NCI-H1694 treated with DMSO at 0.1 percent for 48 hours (cell line): ENCODE results near the gene CIDEB.
"Not testable (repeated sequence)": the region's sequence is repeated elsewhere in the genome, so short reads cannot be mapped to it uniquely, and the experiment has no call there.

Experiments used
- DNase-seq: peaks from one replicate; lab custom pipeline; 2025; lab: John Stamatoyannopoulos, UW

The CIDEB gene

GRCh38 chr14:24307575-24308341 lies at the start of gene CIDEB:
TSS of gene CIDEB (minus strand) at chr14:24307977. CDS start at chr14:24307858, 119 bp downstream.
- peak; percentile 51 for DNase-seq

- no peak for DNase-seq
Measured at GRCh38 chr14:24356208-24356607, 48.4 kb upstream of the CIDEB start.

- DNase-seq: no peak
Measured at GRCh38 chr14:24355009-24355408, 47.2 kb upstream of the CIDEB start.

GRCh38 chr14:24354482-24354825 lies 46.7 kb upstream of the CIDEB start:
- DNase-seq: not testable (repeated sequence)

- DNase-seq: no peak
Measured at GRCh38 chr14:24353559-24354481, 46.0 kb upstream of the CIDEB start.

- DNase-seq: no peak
Measured at GRCh38 chr14:24351517-24351916, 43.7 kb upstream of the CIDEB start.

GRCh38 chr14:24349742-24350141 lies 42.0 kb upstream of the CIDEB start:
- DNase-seq: no peak

GRCh38 chr14:24348186-24348585 lies 40.4 kb upstream of the CIDEB start:
- DNase-seq: no peak

- no peak for DNase-seq
Measured at GRCh38 chr14:24347134-24347533, 39.4 kb upstream of the CIDEB start.

GRCh38 chr14:24343795-24344660 lies 36.3 kb upstream of the CIDEB start:
- DNase-seq: no peak

- DNase-seq: no peak
Measured at GRCh38 chr14:24342889-24343288, 35.1 kb upstream of the CIDEB start.

- no peak for DNase-seq
Measured at GRCh38 chr14:24340606-24341005, 32.8 kb upstream of the CIDEB start.

- no peak for DNase-seq
Measured at GRCh38 chr14:24339284-24340151, 31.7 kb upstream of the CIDEB start, which contains the start of gene RIPK3. TSS of gene RIPK3 (minus strand) at chr14:24339991. CDS start at chr14:24339826, 165 bp downstream.

GRCh38 chr14:24338843-24339242 lies 31.1 kb upstream of the CIDEB start:
- no peak for DNase-seq

GRCh38 chr14:24337824-24338175 lies 30.0 kb upstream of the CIDEB start:
- no peak for DNase-seq

GRCh38 chr14:24337144-24337823 lies 29.5 kb upstream of the CIDEB start:
- no peak for DNase-seq

GRCh38 chr14:24335461-24336171 lies 27.8 kb upstream of the CIDEB start:
- no peak for DNase-seq

- DNase-seq: no peak
Measured at GRCh38 chr14:24334431-24335291, 26.9 kb upstream of the CIDEB start, which contains the start of gene ADCY4. TSS of gene ADCY4 (minus strand) at chr14:24335071. CDS start at chr14:24334652, 419 bp downstream.
